NT2/D1 (cell line): Measurements from ENCODE around the gene MMP2.

Experiments
- SUZ12 ChIP-seq: IDR thresholded peaks from 2 replicates; pipeline ENCODE4 v1.6.1; 2011; ENCODE audit not compliant: insufficient read length, insufficient read depth; ENCODE audit errors: extremely low read depth
- YY1 ChIP-seq: IDR thresholded peaks from 2 replicates; pipeline ENCODE4 v1.6.1; 2011; ENCODE audit not compliant: insufficient read length, insufficient read depth

DNA sequence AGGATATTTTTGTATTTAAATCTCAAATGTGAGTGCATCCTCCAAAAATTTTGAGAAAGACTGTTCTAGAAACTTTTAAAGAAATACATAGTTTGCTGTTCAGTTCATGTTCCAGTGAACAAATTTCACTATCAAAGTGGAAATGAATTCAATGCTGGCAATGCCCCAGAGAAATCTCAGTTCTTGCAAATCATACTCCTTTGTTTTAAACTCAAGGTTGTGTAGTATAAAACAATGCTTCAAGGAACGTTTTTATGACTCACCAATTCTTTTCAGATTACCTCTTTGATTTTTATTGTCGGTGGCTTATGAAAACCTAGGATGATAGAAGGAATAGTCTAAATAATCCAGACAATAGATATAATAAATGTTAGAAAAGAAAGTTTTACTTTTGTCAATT, 47.4 kb downstream of the MMP2 start:
- TF ChIP-seq YY1 (no peak), SUZ12 (no peak)
